ENCODE results near the gene TNS2.
"Not testable (repeated sequence)": the region's sequence is repeated elsewhere in the genome, so short reads cannot be mapped to it uniquely, and the experiment has no call there.

TNS2 gene

GRCh38 chr12:53031616-53032015 lies 18.2 kb upstream of the TNS2 start:
- no peak for TF ChIP-seq POLR2A (IDR thresholded peaks at IDR 0.05; ENCODE audit: low read depth, low read length)
- no peak for FAIRE-seq
- no peak for DNase-seq (ENCODE audit: insufficient read length, low spot score)

GRCh38 chr12:53033832-53034231 lies 16.0 kb upstream of the TNS2 start:
- not testable (repeated sequence) for DNase-seq (ENCODE audit: insufficient read length, low spot score); FAIRE-seq

GRCh38 chr12:53034459-53034858 lies 15.4 kb upstream of the TNS2 start:
- DNase-seq (ENCODE audit: insufficient read length, low spot score) (no peak), FAIRE-seq (no peak)
- TF ChIP-seq POLR2A (IDR thresholded peaks at IDR 0.05; ENCODE audit: low read depth, low read length), result no peak

GRCh38 chr12:53036802-53037201 lies 13.1 kb upstream of the TNS2 start:
- FAIRE-seq (no peak), DNase-seq (ENCODE audit: insufficient read length, low spot score) (no peak)
- no peak for TF ChIP-seq POLR2A (IDR thresholded peaks at IDR 0.05; ENCODE audit: low read depth, low read length)

- FAIRE-seq (no peak), DNase-seq (ENCODE audit: insufficient read length, low spot score) (no peak)
- TF ChIP-seq POLR2A (IDR thresholded peaks at IDR 0.05; ENCODE audit: low read depth, low read length), result no peak
Measured at GRCh38 chr12:53039851-53040250, 10.0 kb upstream of the TNS2 start.

GRCh38 chr12:53042607-53043454 lies 7.0 kb upstream of the TNS2 start:
- no peak for TF ChIP-seq POLR2A (IDR thresholded peaks at IDR 0.05; ENCODE audit: low read depth, low read length)
- no peak for FAIRE-seq
- no peak for DNase-seq (ENCODE audit: insufficient read length, low spot score)

GRCh38 chr12:53044052-53044581 lies 5.7 kb upstream of the TNS2 start:
- FAIRE-seq (no peak), DNase-seq (ENCODE audit: insufficient read length, low spot score) (no peak)
- no peak for TF ChIP-seq POLR2A (IDR thresholded peaks at IDR 0.05; ENCODE audit: low read depth, low read length)

- no peak for TF ChIP-seq POLR2A (IDR thresholded peaks at IDR 0.05; ENCODE audit: low read depth, low read length)
- FAIRE-seq, result no peak
- no peak for DNase-seq (ENCODE audit: insufficient read length, low spot score)
Measured at GRCh38 chr12:53044896-53045695, 4.8 kb upstream of the TNS2 start.

- no peak for FAIRE-seq
- no peak for TF ChIP-seq POLR2A (IDR thresholded peaks at IDR 0.05; ENCODE audit: low read depth, low read length)
Measured at GRCh38 chr12:53045696-53046045, 4.2 kb upstream of the TNS2 start.

GRCh38 chr12:53046655-53047220 lies 3.1 kb upstream of the TNS2 start:
- FAIRE-seq (no peak), DNase-seq (ENCODE audit: insufficient read length, low spot score) (peak; percentile 87)
- TF ChIP-seq POLR2A (IDR thresholded peaks at IDR 0.05; ENCODE audit: low read depth, low read length), result peak; percentile 88

More at GRCh38 chr12:53045696-53046045, 4.2 kb upstream of the TNS2 start:
- DNase-seq (ENCODE audit: insufficient read length, low spot score), result no peak

- peak; percentile 67 for DNase-seq (ENCODE audit: insufficient read length, low spot score)
- FAIRE-seq, result no peak
- TF ChIP-seq POLR2A (IDR thresholded peaks at IDR 0.05; ENCODE audit: low read depth, low read length), result peak; percentile 51; the same call in 1 of the 2 replicates
Measured at GRCh38 chr12:53047221-53048032, 2.4 kb upstream of the TNS2 start.

- FAIRE-seq, result no peak
- peak; percentile 30; the same call in 1 of the 2 replicates for TF ChIP-seq POLR2A (IDR thresholded peaks at IDR 0.05; ENCODE audit: low read depth, low read length)
- DNase-seq (ENCODE audit: insufficient read length, low spot score), result no peak
Measured at GRCh38 chr12:53048033-53048779, 1.7 kb upstream of the TNS2 start.
